OCI-LY1 (cell line): ENCODE measurements around the gene TBXAS1.

Source experiments
- EZH2 ChIP-seq: fragments of 200-600 bp; sonication (generic), shearing (Covaris generic); IDR thresholded peaks from 2 replicates; pipeline ENCODE4 v1.8.0; 2017; ENCODE audit warnings: borderline replicate concordance, mixed run types, mild to moderate bottlenecking, antibody characterized with exemption, low read length, moderate library complexity, mixed read lengths
- TF ChIP-seq, protein P1 (sequence below): fragments of 200-600 bp; sonication (generic), shearing (Covaris generic); IDR thresholded peaks from 2 replicates; pipeline ENCODE4 v1.5.1; 2017; ENCODE audit warnings: mild to moderate bottlenecking, antibody characterized with exemption, low read length, moderate library complexity, mixed read lengths

- TF ChIP-seq, protein P1, sequence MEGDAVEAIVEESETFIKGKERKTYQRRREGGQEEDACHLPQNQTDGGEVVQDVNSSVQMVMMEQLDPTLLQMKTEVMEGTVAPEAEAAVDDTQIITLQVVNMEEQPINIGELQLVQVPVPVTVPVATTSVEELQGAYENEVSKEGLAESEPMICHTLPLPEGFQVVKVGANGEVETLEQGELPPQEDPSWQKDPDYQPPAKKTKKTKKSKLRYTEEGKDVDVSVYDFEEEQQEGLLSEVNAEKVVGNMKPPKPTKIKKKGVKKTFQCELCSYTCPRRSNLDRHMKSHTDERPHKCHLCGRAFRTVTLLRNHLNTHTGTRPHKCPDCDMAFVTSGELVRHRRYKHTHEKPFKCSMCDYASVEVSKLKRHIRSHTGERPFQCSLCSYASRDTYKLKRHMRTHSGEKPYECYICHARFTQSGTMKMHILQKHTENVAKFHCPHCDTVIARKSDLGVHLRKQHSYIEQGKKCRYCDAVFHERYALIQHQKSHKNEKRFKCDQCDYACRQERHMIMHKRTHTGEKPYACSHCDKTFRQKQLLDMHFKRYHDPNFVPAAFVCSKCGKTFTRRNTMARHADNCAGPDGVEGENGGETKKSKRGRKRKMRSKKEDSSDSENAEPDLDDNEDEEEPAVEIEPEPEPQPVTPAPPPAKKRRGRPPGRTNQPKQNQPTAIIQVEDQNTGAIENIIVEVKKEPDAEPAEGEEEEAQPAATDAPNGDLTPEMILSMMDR = no peak
- no peak for TF ChIP-seq EZH2
These were observed 57.8 kb downstream of the TBXAS1 start for GRCh38 chr7:139886899-139887298.
